ENCODE data around the gene FBLN7.

Gene FBLN7

DNA sequence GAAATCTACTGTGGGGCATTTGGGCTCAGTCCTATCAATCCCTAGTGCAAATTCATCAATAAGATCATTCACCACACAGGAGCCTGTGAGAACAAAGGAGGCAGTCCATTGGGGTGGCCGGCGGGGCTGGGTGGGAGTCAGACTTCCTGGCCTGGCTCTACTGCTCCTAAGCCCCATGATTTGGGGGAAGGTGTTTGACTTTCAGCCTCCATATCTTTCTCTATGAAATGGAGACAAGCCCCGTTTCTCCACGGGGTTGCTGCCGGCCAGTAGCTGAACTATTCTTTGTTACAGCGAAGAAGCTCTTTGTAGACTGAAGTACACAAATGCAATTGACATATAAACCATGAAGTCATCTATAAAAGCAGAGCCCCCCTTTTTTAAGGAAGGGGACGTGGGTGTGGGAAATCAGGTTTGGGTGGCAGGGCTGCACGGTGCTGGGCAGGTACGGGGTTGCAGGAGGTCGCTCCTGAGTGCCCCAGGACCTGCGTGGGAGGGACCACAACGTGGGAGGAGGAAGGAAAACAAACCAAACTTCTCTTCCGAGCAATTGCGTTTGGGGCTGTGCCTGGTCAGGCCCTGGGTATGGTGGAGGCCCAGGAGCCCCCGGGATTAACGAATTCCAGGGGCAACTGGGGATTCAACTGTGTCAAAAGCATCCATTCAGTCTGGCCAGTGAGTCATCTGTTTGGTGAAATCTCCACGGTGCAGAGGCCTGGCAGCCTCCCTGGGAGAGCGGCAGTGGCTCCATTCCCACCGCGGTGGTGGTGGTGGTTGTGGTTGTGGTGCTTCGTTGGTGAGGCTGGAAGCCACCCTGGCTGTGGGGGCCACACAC, 18.2 kb downstream of the FBLN7 start:
- H3K4me3 ChIP-seq (ENCODE audit: low read depth, low read length) = no peak overlapping the region

DNA sequence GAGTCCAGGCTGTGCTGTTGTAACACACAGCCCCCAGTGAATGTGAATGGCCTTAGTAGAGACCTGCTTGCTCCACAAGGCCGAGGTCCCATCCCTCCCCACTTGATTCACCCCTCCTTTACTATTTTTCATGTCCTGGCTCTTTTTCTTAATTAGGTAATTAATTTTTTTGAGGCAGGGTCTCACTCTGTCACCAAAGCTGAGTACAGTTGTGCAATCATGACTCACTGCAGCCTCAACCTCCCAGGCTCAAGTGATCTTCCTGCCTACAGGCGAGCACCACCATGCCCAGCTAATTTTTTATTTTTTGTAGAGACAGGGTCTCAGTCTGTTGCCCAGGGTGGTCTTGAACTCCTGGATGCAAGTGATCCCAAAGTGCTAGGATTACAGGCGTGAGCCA, 19.3 kb downstream of the FBLN7 start:
- H3K4me3 ChIP-seq (ENCODE audit: low read depth, low read length) = no peak overlapping the region
- DNase-seq (ENCODE audit: low read depth) = no peak
- TF ChIP-seq CTCF (IDR thresholded peaks at IDR 0.05; ENCODE audit: insufficient read depth, low read depth, low read length, missing control alignments) = no peak

More for the DNA sequence above, 18.2 kb downstream of the FBLN7 start:
- DNase-seq (ENCODE audit: low read depth) = no peak
- TF ChIP-seq CTCF (IDR thresholded peaks at IDR 0.05; ENCODE audit: insufficient read depth, low read depth, low read length, missing control alignments) = no peak

GRCh38 chr2:112159454-112159921, 21.3 kb downstream of the FBLN7 start:
- TF ChIP-seq CTCF (IDR thresholded peaks at IDR 0.05; ENCODE audit: insufficient read depth, low read depth, low read length, missing control alignments) = no peak
- DNase-seq (ENCODE audit: low read depth) = peak; percentile 84
- peak overlapping the region; percentile 38 for H3K4me3 ChIP-seq (ENCODE audit: low read depth, low read length)

GRCh38 chr2:112160283-112161250, 22.4 kb downstream of the FBLN7 start:
- H3K4me3 ChIP-seq (ENCODE audit: low read depth, low read length) = no peak overlapping the region
- no peak for TF ChIP-seq CTCF (IDR thresholded peaks at IDR 0.05; ENCODE audit: insufficient read depth, low read depth, low read length, missing control alignments)
- no peak for DNase-seq (ENCODE audit: low read depth)

DNA sequence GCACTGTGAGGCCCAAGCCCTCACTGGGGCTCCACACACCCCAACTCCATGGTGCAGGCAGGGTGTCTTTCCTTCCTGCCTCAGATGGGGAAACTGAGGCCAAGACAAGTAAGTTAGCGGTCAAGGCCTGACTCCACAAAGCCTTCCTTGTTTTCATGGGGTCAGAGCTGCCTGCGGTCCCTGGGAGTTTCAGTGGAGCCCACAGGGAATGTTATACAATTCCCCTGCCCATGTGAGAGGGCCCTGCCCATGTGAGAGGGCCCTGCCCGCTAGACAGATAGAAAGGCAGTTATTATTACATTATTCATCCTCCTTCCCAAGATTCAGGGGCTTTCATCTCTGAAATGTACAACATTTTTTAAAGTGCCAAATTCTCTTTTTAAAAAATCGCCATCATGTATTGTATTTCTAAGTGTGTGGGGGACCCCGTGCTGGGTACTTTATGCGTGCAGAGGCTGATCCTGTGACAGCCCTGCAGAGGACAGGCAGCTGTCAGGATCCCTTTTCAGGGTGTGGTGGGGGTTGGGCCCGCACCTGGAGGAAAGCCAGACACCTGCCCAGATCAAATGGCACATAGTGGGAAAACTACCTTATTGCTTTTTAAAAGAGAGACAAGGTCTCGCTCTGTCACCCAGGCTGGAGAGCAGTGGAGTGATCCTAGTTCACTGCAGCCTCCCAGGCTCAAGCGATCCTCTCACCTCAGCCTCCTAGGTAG, 23.4 kb downstream of the FBLN7 start:
- no peak for DNase-seq (ENCODE audit: low read depth)
- H3K4me3 ChIP-seq (ENCODE audit: low read depth, low read length) = no peak overlapping the region
- no peak for TF ChIP-seq CTCF (IDR thresholded peaks at IDR 0.05; ENCODE audit: insufficient read depth, low read depth, low read length, missing control alignments)

GRCh38 chr2:112162341-112162740, 24.2 kb downstream of the FBLN7 start:
- no peak for TF ChIP-seq CTCF (IDR thresholded peaks at IDR 0.05; ENCODE audit: insufficient read depth, low read depth, low read length, missing control alignments)
- no peak overlapping the region for H3K4me3 ChIP-seq (ENCODE audit: low read depth, low read length)
- DNase-seq (ENCODE audit: low read depth) = no peak

Measured in GM12865 (cell line).